ENCODE data around the gene RERE.

- TF ChIP-seq, protein P1, sequence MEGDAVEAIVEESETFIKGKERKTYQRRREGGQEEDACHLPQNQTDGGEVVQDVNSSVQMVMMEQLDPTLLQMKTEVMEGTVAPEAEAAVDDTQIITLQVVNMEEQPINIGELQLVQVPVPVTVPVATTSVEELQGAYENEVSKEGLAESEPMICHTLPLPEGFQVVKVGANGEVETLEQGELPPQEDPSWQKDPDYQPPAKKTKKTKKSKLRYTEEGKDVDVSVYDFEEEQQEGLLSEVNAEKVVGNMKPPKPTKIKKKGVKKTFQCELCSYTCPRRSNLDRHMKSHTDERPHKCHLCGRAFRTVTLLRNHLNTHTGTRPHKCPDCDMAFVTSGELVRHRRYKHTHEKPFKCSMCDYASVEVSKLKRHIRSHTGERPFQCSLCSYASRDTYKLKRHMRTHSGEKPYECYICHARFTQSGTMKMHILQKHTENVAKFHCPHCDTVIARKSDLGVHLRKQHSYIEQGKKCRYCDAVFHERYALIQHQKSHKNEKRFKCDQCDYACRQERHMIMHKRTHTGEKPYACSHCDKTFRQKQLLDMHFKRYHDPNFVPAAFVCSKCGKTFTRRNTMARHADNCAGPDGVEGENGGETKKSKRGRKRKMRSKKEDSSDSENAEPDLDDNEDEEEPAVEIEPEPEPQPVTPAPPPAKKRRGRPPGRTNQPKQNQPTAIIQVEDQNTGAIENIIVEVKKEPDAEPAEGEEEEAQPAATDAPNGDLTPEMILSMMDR (IDR thresholded peaks at IDR 0.05), result no peak
- TF ChIP-seq POLR2A (IDR thresholded peaks at IDR 0.05), result no peak
Observed at GRCh38 chr1:8357329-8358101, 459.9 kb downstream of the RERE start.

All from thyroid gland (tissue), 4 donors.